A549 (cell line): ENCODE data around the gene TRH. TPM values are rescaled to one million over a fixed set of nuclear protein-coding genes. Genes with fewer than 3 reads are reported as not detected.
"Not testable (repeated sequence)": the region's sequence is repeated elsewhere in the genome, so short reads cannot be mapped to it uniquely, and the experiment has no call there.

Experiments used
- ATAC-seq, 2 experiments: fragments of 200-7000 bp in 1 of 2; fragments of >200 bp in 1 of 2; cut with Nextera tagmentation in 1 of 2; cut with Tn5 transposase in 1 of 2; 3 replicates each; pipeline versions ENCODE4 v1.8.0 to v1.9.1; 2018 to 2020; ENCODE audit warnings: mild to moderate bottlenecking in 1 of 2, moderate library complexity in 1 of 2
- CTCF ChIA-PET: fragments of 300-600 bp; sonication (Branson Sonifier 250); formaldehyde crosslinking; extraction: SDS; loops from one replicate; lab custom pipeline; 2021; ENCODE audit warnings: antibody characterized with exemption, inconsistent platforms; lab: Yijun Ruan, JAX
- POLR2A ChIA-PET: fragments of 350-600 bp; formaldehyde crosslinking; extraction: SDS; loops from one replicate; lab custom pipeline; 2021; ENCODE audit warnings: antibody characterized with exemption, inconsistent platforms; lab: Yijun Ruan, JAX
- DNase-seq, 2 experiments: peaks; one replicate each; pipeline versions ENCODE4 v3.0.0 to v3.0.0-alpha.2; 2011 to 2016; ENCODE audit warnings: low read depth in 1 of 2, low spot score in 1 of 2
- FAIRE-seq: peaks from 2 replicates; lab custom pipeline; 2011; peaks lifted over from hg19 to GRCh38; lab: Jason Lieb, UNC
- H3K27ac ChIP-seq, 2 experiments: fragments of >200 bp; sonication (Bioruptor Twin); formaldehyde crosslinking; 3 replicates each; pipeline ENCODE4 v1.5.1; 2016 to 2017
- H3K4me1 ChIP-seq: fragments of >200 bp; sonication (Bioruptor Twin); formaldehyde crosslinking; 3 replicates; pipeline ENCODE4 v1.6.1; 2016
- H3K4me2 ChIP-seq: fragments of >200 bp; sonication (Bioruptor Twin); formaldehyde crosslinking; 3 replicates; pipeline ENCODE4 v1.6.1; 2016
- H3K4me3 ChIP-seq: fragments of >200 bp; sonication (Bioruptor Twin); formaldehyde crosslinking; 3 replicates; pipeline ENCODE4 v1.5.1; 2016
- H3K9me3 ChIP-seq: fragments of >200 bp; sonication (Bioruptor Twin); formaldehyde crosslinking; 3 replicates; pipeline ENCODE4 v1.6.1; 2016
- CBX2 ChIP-seq: fragments of 200-600 bp; sonication (generic); IDR thresholded peaks from 2 replicates; pipeline ENCODE4 v1.6.1; 2016; ENCODE audit warnings: low read depth, mild to moderate bottlenecking, borderline replicate concordance
- ESRRA ChIP-seq: fragments of 150-350 bp; IDR thresholded peaks from 2 replicates; pipeline ENCODE4 v1.6.1; 2014; ENCODE audit warnings: mild to moderate bottlenecking, low read length, borderline replicate concordance
- FOXS1 ChIP-seq: fragments of 250-450 bp; sonication (Bioruptor Pico); IDR thresholded peaks from 2 replicates; pipeline ENCODE4 v1.5.0; 2020; ENCODE audit warnings: mild to moderate bottlenecking, moderate library complexity
- NFE2L2 ChIP-seq: fragments of 150-350 bp; conservative IDR thresholded peaks from 2 replicates; pipeline ENCODE4 v1.6.1; 2014; ENCODE audit warnings: low read length
- RAD21 ChIP-seq, 2 experiments: fragments of >200 bp in 1 of 2; sonication (Bioruptor Twin) in 1 of 2; formaldehyde crosslinking in 1 of 2; IDR thresholded peaks in 1 of 2; conservative IDR thresholded peaks in 1 of 2; 2 replicates in 1 of 2; 3 replicates in 1 of 2; pipeline ENCODE4 v1.6.1; 2012 to 2018; ENCODE audit warnings: inconsistent platforms in 1 of 2
- RARB ChIP-seq: fragments of 250-450 bp; sonication (Bioruptor Pico); IDR thresholded peaks from 2 replicates; pipeline ENCODE4 v1.8.0; 2021; ENCODE audit warnings: mild to moderate bottlenecking, moderate library complexity
- RCOR1 ChIP-seq: fragments of 150-350 bp; IDR thresholded peaks from 2 replicates; pipeline ENCODE4 v1.6.1; 2014; ENCODE audit warnings: antibody characterized with exemption, low read length, low read depth
- SREBF2 ChIP-seq: fragments of 450-650 bp; IDR thresholded peaks from 2 replicates; pipeline ENCODE4 v1.6.1; 2014; ENCODE audit warnings: mild to moderate bottlenecking, moderate library complexity
- WGBS: methylation state at CpG from one replicate; pipeline ENCODE4 v1.1.6; 2017; ENCODE audit errors: missing lambda C conversion rate; 5-methylcytosine and 5-hydroxymethylcytosine counted together
- polyA plus RNA-seq, 4 experiments: library from polyadenylated mRNA; depleted of rRNA in 3 of 4; stranded (reverse); fragments of >200 nt; fragmentation: RNase III in 1 of 4; extraction: RNeasy Plus Mini Kit Qiagen cat#74134 plus additional on column Dnase treatment in 1 of 4; gene quantifications; 2 replicates in 3 of 4; 3 replicates in 1 of 4; pipeline ENCODE4 v1.2.3, GENCODE V29; 2011 to 2017
- TF ChIP-seq, protein P1 (sequence below): fragments of 200-600 bp; sonication (generic); IDR thresholded peaks from 2 replicates; pipeline ENCODE4 v1.6.1; 2016; ENCODE audit warnings: antibody characterized with exemption, mild to moderate bottlenecking, moderate library complexity
- TF ChIP-seq, protein P2 (sequence below): fragments of >200 bp; sonication (Bioruptor Twin); formaldehyde crosslinking; IDR thresholded peaks from 2 replicates; pipeline ENCODE4 v1.6.1; 2016
- TF ChIP-seq, protein P3 (sequence below): fragments of >200 bp; sonication (Bioruptor Twin); formaldehyde crosslinking; IDR thresholded peaks from 3 replicates; pipeline ENCODE4 v1.5.1; 2016
- TF ChIP-seq, protein P4 (sequence below): fragments of >200 bp; sonication (Bioruptor Twin); formaldehyde crosslinking; IDR thresholded peaks from 3 replicates; pipeline ENCODE4 v1.6.1; 2016

TRH gene
- polyA plus RNA-seq, 2 of the 4 experiments (the other 2 are of a cell fraction): not detected

DNA sequence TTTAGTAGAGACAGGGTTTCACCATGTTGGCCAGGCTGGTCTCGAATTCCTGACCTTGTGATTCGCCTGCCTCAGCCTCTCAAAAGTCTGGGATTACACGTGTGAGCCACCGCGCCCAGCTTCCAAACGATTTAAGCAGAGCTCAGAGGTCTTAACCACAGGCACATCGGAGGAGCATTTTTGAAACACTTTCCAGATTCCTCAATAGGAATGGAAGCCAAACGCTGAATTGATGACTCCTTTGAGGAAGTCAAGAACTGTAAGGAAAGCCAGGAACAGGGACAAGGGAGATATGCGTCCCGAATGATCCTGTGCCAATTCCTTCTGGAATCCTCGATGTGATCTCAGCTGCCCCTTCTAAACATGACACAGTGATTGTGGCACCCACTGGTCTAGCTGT is 40.0 kb downstream of the TRH start:
- Histone ChIP-seq H3K4me2 (no peak overlapping the region), H3K27ac (no peak overlapping the region), H3K4me1 (no peaks in the 10 kb centered on the region), H3K4me3 (no peak overlapping the region), H3K9me3 (no peaks in the 10 kb centered on the region)
- no peak for DNase-seq
- WGBS: 56% methylated on average over 11 of the region's 11 CpGs
- TF ChIP-seq, protein P1, sequence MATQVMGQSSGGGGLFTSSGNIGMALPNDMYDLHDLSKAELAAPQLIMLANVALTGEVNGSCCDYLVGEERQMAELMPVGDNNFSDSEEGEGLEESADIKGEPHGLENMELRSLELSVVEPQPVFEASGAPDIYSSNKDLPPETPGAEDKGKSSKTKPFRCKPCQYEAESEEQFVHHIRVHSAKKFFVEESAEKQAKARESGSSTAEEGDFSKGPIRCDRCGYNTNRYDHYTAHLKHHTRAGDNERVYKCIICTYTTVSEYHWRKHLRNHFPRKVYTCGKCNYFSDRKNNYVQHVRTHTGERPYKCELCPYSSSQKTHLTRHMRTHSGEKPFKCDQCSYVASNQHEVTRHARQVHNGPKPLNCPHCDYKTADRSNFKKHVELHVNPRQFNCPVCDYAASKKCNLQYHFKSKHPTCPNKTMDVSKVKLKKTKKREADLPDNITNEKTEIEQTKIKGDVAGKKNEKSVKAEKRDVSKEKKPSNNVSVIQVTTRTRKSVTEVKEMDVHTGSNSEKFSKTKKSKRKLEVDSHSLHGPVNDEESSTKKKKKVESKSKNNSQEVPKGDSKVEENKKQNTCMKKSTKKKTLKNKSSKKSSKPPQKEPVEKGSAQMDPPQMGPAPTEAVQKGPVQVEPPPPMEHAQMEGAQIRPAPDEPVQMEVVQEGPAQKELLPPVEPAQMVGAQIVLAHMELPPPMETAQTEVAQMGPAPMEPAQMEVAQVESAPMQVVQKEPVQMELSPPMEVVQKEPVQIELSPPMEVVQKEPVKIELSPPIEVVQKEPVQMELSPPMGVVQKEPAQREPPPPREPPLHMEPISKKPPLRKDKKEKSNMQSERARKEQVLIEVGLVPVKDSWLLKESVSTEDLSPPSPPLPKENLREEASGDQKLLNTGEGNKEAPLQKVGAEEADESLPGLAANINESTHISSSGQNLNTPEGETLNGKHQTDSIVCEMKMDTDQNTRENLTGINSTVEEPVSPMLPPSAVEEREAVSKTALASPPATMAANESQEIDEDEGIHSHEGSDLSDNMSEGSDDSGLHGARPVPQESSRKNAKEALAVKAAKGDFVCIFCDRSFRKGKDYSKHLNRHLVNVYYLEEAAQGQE: no peak
- TF ChIP-seq, protein P2, sequence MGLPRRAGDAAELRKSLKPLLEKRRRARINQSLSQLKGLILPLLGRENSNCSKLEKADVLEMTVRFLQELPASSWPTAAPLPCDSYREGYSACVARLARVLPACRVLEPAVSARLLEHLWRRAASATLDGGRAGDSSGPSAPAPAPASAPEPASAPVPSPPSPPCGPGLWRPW: no peak
- TF ChIP-seq CBX2 (no peak), RCOR1 (no peak), ESRRA (no peak), SREBF2 (no peak), NFE2L2 (no peak), RARB (CRISPR knock-in tag) (no peak), FOXS1 (no peak)
- TF ChIP-seq, protein P3, sequence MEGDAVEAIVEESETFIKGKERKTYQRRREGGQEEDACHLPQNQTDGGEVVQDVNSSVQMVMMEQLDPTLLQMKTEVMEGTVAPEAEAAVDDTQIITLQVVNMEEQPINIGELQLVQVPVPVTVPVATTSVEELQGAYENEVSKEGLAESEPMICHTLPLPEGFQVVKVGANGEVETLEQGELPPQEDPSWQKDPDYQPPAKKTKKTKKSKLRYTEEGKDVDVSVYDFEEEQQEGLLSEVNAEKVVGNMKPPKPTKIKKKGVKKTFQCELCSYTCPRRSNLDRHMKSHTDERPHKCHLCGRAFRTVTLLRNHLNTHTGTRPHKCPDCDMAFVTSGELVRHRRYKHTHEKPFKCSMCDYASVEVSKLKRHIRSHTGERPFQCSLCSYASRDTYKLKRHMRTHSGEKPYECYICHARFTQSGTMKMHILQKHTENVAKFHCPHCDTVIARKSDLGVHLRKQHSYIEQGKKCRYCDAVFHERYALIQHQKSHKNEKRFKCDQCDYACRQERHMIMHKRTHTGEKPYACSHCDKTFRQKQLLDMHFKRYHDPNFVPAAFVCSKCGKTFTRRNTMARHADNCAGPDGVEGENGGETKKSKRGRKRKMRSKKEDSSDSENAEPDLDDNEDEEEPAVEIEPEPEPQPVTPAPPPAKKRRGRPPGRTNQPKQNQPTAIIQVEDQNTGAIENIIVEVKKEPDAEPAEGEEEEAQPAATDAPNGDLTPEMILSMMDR: no peak
- TF ChIP-seq, protein P4, sequence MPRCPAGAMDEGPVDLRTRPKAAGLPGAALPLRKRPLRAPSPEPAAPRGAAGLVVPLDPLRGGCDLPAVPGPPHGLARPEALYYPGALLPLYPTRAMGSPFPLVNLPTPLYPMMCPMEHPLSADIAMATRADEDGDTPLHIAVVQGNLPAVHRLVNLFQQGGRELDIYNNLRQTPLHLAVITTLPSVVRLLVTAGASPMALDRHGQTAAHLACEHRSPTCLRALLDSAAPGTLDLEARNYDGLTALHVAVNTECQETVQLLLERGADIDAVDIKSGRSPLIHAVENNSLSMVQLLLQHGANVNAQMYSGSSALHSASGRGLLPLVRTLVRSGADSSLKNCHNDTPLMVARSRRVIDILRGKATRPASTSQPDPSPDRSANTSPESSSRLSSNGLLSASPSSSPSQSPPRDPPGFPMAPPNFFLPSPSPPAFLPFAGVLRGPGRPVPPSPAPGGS: no peak
- FAIRE-seq: no peak
- ChIA-PET POLR2A (no interaction called here), CTCF (interaction anchor here (1.0 to 1.7 kb wide), 3 partner anchors 11 to 12 kb away, joined by 3 to 5 read pairs (median 4); no protein-coding TSS in a partner anchor)
- ATAC-seq: no peak

DNA sequence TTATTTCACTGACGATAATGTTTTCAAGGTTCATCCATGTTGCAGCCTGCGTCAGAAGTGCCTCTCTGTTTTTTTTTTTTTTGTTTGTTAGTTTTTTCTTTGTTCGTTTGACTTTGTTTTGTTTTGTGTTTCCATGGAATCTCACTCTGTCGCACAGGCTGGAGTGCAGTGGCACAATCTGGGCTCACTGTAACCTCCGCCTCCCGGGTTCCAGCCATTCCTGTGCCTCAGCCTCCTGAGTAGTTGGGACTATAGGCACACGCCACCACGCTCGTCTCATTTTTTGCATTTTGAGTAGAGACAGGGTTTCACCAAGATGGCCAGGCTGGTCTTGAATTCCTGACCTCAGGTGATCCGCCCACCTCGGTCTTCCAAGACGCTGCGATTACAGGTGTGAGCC is 43.1 kb downstream of the TRH start:
- CTCF ChIA-PET, H3K4me3 ChIP-seq, FAIRE-seq, ATAC-seq, DNase-seq, H3K4me1 ChIP-seq, H3K9me3 ChIP-seq, H3K27ac ChIP-seq, POLR2A ChIA-PET, H3K4me2 ChIP-seq: not testable (repeated sequence)
- 48% methylated on average over 13 of the region's 13 CpGs for WGBS

DNA sequence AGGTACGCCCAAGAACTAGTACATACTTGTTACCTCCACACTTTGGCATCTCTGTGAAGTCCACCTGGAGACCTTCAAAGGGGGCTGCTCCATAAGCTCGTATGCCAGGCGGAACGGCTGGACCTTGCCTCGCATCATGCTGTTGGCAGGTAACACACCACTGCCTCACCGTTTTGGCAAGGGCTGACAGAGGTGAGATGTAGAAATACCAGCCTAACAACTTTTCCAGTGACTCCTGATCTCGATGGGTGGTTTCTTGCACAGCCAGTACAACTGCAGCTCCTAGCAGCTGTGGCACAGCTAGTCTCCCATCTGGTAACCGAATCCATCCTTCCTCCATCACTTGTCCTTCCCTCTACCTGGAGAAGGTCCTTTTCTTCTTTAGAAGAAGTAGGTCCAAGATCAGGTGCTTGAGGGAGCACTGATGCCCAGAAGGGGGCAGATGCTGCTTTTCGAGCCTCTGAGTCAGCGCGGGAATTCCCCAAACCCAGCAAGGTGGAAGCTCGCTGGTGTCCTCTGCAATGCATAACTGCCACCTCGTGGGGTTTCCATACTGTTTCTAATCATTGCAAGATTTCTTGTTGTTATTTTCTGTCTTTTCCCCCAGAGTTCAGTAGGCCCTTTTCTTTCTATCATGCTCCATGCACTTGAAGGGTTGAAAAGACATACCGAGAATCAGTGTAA is 51.8 kb downstream of the TRH start:
- FAIRE-seq, H3K4me3 ChIP-seq, H3K9me3 ChIP-seq, POLR2A ChIA-PET, H3K27ac ChIP-seq, DNase-seq, H3K4me2 ChIP-seq, ATAC-seq, H3K4me1 ChIP-seq: not testable (repeated sequence)
- TF ChIP-seq RAD21 (conservative IDR thresholded peaks at IDR 0.05 in 1 of 2, IDR thresholded peaks at IDR 0.05 in 1 of 2): peak in 1 of 2 experiments; percentile 14; a peak in 1 of 5 replicates
- CTCF ChIA-PET: interaction anchor here (0.8 kb wide), 1 partner anchor 12 kb away, joined by 3 read pairs; no protein-coding TSS in a partner anchor
- 33% methylated on average over 7 of the region's 14 CpGs for WGBS

DNA sequence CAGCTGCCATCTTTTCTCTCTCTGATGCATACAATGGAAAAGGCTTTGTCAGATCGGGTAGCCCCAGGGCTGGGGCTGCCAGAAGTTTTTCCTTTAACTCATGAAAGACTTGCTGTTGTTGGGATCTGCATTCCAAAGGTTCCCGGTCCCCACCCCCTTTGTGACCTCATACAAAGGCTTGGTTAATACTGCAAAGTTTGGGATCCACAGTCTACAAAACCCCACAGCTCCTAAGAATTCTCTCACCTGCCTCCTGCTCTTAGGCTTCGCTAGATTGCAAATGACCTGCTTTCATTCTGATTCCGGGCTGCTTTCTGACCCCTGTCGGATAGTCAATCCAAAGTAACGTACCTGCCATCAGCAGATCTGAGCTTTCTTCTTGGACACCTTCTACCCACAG is 52.9 kb downstream of the TRH start:
- WGBS: 52% methylated on average over 5 of the region's 6 CpGs
- CTCF ChIA-PET, FAIRE-seq, POLR2A ChIA-PET, H3K4me3 ChIP-seq, ATAC-seq, H3K9me3 ChIP-seq, H3K4me2 ChIP-seq, DNase-seq, H3K27ac ChIP-seq, H3K4me1 ChIP-seq: not testable (repeated sequence)
